ENCODE results near the gene PLEKHG1.

The PLEKHG1 gene

GRCh38 chr6:150590446-150590845 is 9.2 kb upstream of the PLEKHG1 start:
- DNase-seq: no peak

- DNase-seq: no peak
Observed at GRCh38 chr6:150592377-150592995, 7.2 kb upstream of the PLEKHG1 start.

GRCh38 chr6:150593119-150593518 is 6.6 kb upstream of the PLEKHG1 start:
- DNase-seq: no peak

GRCh38 chr6:150596439-150596838 is 3.2 kb upstream of the PLEKHG1 start:
- DNase-seq: no peak

GRCh38 chr6:150598401-150598800 is 1.3 kb upstream of the PLEKHG1 start:
- DNase-seq: no peak

GRCh38 chr6:150598858-150599198 is 857 bp upstream of the PLEKHG1 start:
- no peak for DNase-seq

- DNase-seq: no peak
Observed at GRCh38 chr6:150600010-150600300, 270 bp downstream of the PLEKHG1 start.

- peak; percentile 75 for DNase-seq
Observed at GRCh38 chr6:150600301-150601017, 774 bp downstream of the PLEKHG1 start.

- DNase-seq: no peak
Observed at GRCh38 chr6:150601439-150601838, 1.8 kb downstream of the PLEKHG1 start.

- DNase-seq: no peak
Observed at GRCh38 chr6:150603176-150603575, 3.5 kb downstream of the PLEKHG1 start.

- no peak for DNase-seq
Observed at GRCh38 chr6:150604467-150604866, 4.8 kb downstream of the PLEKHG1 start.

- DNase-seq: no peak
Observed at GRCh38 chr6:150605333-150605732, 5.6 kb downstream of the PLEKHG1 start.

- no peak for DNase-seq
Observed at GRCh38 chr6:150606168-150606591, 6.5 kb downstream of the PLEKHG1 start.

GRCh38 chr6:150606647-150607328 is 7.1 kb downstream of the PLEKHG1 start:
- no peak for DNase-seq

- no peak for DNase-seq
Observed at GRCh38 chr6:150607329-150607650, 7.6 kb downstream of the PLEKHG1 start.

GRCh38 chr6:150610584-150610983 is 10.9 kb downstream of the PLEKHG1 start:
- DNase-seq: no peak

GRCh38 chr6:150613269-150613668 is 13.6 kb downstream of the PLEKHG1 start:
- no peak for DNase-seq

GRCh38 chr6:150615967-150616366 is 16.3 kb downstream of the PLEKHG1 start:
- DNase-seq: no peak

- DNase-seq: no peak
Observed at GRCh38 chr6:150616586-150616985, 16.9 kb downstream of the PLEKHG1 start.

- DNase-seq: no peak
Observed at GRCh38 chr6:150617062-150617461, 17.4 kb downstream of the PLEKHG1 start.

- no peak for DNase-seq
Observed at GRCh38 chr6:150617496-150618460, 18.1 kb downstream of the PLEKHG1 start.

GRCh38 chr6:150619275-150619674 is 19.6 kb downstream of the PLEKHG1 start:
- DNase-seq: no peak

- DNase-seq: no peak
Observed at GRCh38 chr6:150620244-150620643, 20.6 kb downstream of the PLEKHG1 start.
